G401 (cell line): Measurements from ENCODE around the gene TAF1B. TPM values are rescaled to one million over a fixed set of nuclear protein-coding genes. Genes with fewer than 3 reads are reported as not detected.

Source experiments
- DNase-seq: peaks from one replicate; pipeline ENCODE4 v3.0.0-alpha.2; 2015; ENCODE audit warnings: low spot score
- in situ Hi-C: cut with HindIII; loops from 2 replicates; pipeline ENCODE4 v1.10.0; 2016; ENCODE audit warnings: low sequenced_read_pairs, mixed read lengths
- total RNA-seq: library from RNA; depleted of rRNA; stranded (reverse); fragments of >200 nt; shearing (Covaris generic); gene quantifications from 2 replicates; pipeline ENCODE4 v1.2.3, GENCODE V29; 2014

TAF1B gene
- total RNA-seq, 1 experiment from 2014 or later, result 70.7 TPM

DNA sequence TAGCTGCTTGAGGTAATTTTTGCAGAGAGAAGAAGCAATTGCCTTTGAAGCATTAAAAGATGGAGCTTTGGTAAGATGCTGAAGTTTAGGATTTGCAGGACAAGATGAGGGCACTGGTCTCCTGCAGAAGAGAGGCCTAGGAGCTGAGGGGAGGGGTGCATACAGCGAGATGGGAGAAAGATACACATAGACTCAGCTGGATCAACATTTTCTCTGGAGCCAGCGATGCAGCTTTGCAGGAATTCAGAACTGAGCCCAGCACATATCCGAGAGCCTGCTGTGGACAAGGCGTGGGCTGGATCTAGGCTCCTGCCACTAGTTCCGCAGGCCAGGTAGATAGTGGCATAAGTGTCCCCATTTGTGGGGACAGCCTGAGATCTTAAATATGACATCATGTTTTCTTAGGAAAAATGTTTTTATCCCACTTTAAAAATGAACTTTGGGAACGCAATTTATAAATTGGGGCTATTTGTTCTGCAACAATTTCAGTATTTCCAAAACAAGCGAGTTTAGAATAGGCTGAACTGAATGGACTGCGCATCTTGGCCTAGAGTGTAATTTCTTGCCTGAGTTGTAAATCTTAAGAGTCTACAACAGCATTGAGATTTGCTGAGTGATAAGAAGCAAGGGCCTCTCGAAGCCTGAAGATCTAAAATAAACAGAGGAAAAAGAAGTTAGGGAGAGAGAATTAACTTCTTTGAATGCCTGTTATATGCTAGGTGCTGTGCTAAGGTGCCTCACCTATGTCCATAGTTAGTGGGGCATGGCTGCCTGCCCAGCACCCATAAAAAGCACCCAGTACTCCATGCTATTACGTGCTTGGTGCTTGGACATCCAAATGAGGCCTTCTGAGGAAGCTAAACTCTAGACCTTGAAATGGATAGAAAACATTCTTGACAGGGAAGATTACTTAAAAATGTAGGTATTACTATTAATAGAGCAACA, 125.6 kb downstream of the TAF1B start:
- in situ Hi-C loops, result loop anchor here (25.0 kb wide), 1 partner anchor 157 kb away; no protein-coding TSS in a partner anchor

DNA sequence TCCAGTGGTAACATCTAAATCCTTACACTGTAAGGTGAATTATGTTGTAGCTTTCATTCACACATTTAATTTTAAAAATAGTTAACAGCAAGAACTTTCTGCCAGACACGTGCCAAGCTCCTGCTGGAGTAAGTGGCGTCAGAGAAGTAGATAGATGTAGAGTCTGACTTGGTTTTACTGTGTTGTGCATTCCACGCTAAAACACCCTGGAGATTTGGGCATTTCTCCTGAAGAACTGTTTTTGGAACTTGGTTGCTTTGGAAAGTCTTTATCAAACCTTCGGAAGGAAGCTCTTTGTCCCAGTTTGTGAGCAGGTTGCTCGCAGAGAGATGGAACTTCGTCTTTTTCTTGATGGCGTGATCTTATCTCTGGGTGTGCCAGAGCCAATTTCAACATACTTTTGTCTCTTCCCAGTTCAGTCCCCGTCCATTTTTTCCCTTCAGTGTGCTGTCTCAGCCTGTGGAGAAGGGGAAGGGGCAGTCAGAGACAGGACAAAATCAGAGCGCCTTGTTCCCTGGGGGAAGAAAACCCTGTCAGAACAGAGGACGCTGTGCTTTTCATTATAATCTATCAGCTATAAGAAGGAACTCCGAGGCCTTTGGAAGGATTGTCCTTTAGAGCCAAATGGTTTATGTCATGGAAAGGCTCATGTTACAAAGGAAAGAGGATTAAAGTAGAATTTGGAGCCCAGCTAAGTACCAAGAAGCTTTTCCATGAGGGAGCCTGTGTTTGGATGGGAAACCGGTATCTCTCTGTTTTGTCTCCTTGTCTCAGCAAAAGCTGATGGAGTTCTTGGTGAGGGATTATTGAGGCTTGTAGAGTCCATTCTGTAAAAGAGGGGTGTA, 127.1 kb downstream of the TAF1B start:
- no peak for DNase-seq
- in situ Hi-C loops, result loop anchor here (10.0 to 25.0 kb wide), 2 partner anchors 64 to 158 kb away; no protein-coding TSS in a partner anchor

More for the DNA sequence above, 125.6 kb downstream of the TAF1B start:
- DNase-seq, result no peak

DNA sequence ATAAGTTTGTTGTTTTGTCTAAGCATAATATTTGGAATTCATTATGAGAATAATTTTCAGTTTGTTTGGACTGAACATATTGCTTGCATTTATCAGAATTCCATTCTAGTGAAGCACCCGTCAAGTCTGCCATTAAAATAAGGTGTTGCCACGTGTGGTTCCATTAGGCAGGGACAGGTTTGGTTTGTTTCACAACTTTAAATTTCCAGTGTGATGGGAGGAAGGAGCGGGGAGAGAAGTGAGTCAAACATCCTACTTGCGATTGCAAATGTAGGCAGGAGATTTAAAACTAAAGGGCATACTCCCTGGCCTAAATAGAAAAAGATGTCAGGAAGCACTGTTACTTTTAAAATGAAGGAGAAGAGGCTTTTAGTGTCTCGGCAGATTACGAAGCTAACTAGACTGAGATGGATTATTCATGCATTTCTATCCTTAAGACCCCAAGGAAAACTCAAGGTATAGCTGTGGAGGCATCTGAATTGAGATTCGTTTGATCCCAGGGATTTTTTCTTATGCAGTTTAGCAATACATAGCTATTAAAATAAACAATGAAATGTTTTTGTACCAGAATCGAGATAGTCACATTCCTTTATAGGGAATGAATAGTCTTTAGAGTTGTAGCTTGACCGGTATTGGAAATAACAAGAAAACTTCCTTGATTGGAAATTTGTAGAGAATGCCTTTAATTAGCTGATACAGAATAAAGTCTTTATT, 128.0 kb downstream of the TAF1B start:
- in situ Hi-C loops, result loop anchor here (10.0 to 25.0 kb wide), 2 partner anchors 64 to 159 kb away; no protein-coding TSS in a partner anchor

DNA sequence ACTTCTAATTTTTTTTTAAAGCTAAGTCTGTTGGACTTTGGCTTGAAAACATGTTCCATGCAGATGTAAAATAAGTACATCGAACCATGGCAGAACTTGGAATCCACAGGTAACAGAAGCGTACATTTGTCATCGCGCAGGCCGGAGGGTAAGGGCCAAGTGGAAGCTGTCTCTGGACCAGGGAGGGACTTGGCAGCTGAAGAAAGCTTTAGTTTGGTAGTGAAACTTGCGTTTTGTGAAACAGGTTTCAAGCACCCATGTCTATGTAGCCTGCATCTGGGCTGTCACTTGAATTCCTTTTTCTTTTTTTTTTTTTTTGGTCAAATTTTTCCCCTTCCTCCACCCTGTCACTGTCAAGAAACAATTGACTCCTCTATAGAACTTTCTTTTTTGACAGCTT, 128.6 kb downstream of the TAF1B start:
- DNase-seq, result no peak
- in situ Hi-C loops, result loop anchor here (10.0 to 25.0 kb wide), 2 partner anchors 63 to 160 kb away; no protein-coding TSS in a partner anchor

More for the DNA sequence above, 128.0 kb downstream of the TAF1B start:
- no peak for DNase-seq

DNA sequence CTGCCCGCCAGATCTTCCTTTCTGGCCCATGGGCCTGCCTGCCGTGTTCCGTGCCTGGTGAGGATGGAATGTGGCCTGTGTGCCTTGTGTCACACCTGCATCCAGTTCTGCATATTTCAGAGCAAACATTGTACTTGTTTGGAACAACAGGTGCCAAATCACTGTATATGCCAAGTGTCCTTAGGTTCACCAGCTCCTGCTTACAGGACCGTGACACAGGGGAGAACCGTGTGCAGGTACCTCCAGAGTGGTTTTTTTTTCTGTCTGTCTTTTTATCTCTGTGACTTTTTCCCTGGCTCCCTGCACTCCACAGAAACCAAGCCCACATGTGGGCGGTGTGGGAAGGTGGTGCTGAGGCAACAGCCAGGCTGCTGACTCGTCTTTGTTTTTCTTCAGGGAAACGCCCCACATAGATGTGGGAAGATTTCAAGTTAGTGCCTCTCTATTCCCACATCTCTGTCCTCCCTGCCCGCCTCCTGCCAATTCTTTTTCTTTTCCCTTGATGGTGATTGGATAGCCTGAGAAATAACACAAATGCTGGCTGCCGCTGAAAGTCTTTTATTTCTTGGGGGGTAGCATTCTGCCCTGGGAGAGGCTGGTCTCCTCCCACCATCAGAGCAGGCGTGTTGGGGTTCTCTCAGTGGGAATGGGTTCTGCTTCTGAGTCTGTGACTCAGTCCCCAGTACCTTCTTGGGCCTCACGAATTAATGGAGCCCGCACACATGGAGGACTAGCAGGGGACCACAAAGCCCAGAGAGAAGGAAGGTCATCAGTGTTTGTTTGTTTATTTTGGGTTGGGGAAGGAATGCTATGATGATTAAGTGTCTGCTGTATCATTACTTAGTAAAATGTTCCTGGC, 129.6 kb downstream of the TAF1B start:
- in situ Hi-C loops, result loop anchor here (10.0 to 25.0 kb wide), 2 partner anchors 62 to 161 kb away; no protein-coding TSS in a partner anchor

DNA sequence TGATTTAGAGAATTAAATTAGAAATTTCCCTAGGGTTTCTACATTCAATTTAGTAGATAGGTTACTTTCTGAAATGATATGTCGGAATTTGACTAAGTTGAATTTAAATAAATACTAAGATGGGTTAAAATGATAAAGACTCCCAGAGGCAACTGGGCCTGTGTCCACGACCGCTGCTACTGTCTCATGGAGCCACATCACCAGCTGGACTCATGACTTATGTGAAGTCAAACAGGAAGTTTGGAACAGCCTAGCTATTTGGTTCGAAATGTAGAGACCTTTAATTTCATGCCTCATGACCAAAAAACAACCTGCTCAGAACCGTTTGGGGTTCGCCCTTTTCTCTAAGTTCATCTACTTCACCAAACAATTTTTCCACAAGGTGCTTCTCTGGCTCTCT, 130.4 kb downstream of the TAF1B start:
- DNase-seq, result no peak
- in situ Hi-C loops, result loop anchor here (10.0 to 25.0 kb wide), 2 partner anchors 61 to 161 kb away; no protein-coding TSS in a partner anchor

More for the DNA sequence above, 129.6 kb downstream of the TAF1B start:
- DNase-seq, result no peak

DNA sequence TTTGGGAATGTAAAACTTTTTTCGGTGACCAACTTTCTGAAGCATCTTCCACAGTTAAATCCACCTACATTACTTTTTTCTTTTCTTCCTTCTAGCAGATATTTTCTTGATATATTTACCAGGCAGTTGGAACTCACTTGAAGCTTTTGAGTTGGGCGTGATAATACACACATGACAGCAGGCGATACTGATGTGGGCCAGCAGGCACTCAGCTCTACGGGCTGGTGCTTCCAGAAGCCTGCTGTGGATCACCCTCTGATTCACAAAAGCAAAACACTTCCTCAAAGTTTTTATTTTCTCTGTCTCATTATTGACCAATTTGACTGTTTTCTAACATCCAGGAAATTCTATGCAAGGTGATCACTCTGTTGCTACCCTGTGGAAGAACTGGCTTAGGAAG, 131.1 kb downstream of the TAF1B start:
- in situ Hi-C loops, result loop anchor here (10.0 to 25.0 kb wide), 2 partner anchors 60 to 162 kb away; no protein-coding TSS in a partner anchor
- no peak for DNase-seq

DNA sequence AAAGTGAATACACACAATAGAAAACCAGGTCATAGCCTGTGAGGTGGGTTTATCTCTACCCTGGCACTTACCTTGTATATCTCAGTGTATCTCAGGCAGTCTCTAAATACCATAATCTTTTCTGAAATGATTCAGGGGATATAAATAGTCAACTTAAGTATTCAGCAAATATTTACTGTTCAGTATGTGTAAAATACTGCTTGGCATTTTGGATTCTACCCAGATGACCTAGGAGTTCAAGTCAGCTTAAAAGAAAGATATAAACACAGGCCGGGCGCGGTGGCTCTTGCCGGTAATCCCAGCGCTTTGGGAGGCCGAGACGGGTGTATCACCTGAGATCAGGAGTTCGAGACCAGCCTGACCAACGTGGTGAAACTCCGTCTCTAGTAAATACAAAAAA, 132.1 kb downstream of the TAF1B start:
- in situ Hi-C loops, result loop anchor here (10.0 kb wide), 1 partner anchor 59 kb away; no protein-coding TSS in a partner anchor
- no peak for DNase-seq

DNA sequence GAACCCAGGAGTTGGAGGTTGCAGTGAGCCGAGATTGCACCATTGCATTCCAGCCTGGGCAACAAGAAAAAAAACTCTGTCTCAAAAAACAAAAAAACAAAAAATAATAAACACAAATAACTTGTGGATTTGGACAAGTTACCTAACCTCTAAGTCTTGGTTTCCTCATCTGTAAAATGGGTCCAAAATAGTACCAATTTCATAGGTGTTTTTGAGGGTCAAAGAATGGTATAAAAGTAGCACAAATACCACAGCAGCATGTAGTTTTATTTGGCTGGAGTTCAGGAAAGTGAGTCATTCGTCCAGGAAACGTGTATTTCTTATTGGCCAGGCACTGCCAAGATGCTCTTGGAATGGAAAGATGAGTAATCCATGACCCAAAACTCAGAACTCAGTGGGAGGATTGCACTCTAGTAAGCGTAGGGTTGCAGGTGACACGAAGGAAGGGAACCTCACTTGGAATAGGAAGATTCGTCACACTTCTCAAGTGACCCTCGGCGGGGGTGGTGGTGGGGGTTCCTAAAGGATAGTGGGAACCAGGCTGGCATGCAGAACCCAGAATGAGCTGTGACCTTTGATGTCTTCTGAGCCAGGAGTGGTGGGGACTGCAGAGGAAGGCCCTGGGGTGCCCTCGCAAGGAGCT, 132.7 kb downstream of the TAF1B start:
- in situ Hi-C loops, result loop anchor here (10.0 kb wide), 1 partner anchor 59 kb away; no protein-coding TSS in a partner anchor
- DNase-seq, result no peak

DNA sequence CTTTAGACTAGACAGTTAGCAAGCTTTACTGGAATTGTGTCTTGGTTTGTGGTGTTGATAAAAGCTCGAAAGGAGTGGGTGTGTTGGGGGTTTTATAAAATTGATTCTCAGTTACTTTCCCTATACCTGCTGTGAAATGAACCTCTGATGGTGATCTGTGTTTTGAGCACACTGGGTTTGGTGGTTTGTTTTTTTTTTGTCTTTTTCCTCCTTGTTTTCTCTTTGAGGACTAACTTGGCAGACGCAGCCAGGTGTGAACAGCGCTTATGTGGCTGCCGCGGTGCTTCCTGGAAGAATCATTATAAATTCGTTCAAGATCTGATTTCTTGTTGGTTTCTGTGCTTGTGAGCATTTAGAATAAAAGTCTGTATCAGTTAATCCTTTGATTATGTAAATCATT, 136.7 kb downstream of the TAF1B start:
- in situ Hi-C loops, result loop anchor here (10.0 kb wide), 1 partner anchor 55 kb away; no protein-coding TSS in a partner anchor
- DNase-seq, result no peak

DNA sequence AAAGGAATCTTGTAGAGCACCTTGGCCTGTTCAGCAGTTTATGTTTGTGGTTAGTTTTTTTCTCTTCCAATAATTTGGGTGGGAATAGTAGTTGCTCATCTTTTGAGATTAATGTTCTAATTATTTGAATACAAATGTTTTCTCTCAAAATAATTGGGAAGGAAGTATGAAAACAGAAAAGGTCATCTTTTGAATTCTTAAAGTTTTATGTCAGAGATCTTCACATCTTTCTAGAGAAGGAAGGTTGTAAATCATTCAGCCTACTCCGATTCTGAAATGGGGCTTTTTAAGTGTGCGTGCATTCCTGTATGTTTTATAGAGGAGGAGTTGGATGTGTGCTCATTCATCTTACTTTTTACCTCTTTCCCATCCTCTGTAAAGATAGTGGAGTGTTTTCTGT, 137.2 kb downstream of the TAF1B start:
- in situ Hi-C loops, result no loop called here

DNA sequence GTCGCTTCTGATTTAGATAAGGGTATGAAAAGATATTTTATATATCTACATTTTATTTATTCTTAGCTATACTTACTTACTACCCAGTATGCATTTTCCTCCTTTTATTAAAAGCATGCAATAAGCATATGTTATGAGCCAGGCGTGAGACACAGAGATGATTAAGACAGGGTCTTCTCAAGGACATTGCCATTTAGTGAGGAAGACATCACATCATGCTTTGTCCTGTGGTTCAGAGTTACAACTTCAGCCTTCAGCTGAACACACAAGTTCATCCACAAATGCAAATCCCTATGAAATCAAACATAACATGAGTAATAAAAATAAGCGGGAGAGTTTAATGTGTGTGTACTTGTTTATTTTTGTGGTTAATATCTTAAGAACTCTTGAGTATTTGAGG, 138.4 kb downstream of the TAF1B start:
- in situ Hi-C loops, result no loop called here
- no peak for DNase-seq

More for the DNA sequence above, 137.2 kb downstream of the TAF1B start:
- no peak for DNase-seq

DNA sequence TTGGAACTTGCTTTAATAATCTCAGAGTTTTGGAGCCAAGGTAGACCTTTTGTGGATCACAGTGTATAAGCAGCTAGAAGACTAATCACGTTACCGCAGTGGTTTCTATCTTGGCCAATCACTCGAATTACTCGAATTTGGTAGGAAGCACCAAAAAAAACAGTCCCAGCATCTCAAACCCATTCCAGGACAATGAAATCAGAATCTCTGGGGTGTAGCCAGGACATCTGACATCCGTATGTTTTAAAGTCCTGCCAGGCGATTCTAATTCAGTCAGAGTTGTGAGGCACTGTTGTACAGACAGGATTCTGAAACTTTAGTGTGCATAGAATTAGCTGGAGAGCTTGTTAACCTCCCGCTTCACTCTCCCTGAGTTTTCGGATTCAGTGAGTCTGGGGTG, 139.0 kb downstream of the TAF1B start:
- in situ Hi-C loops, result no loop called here
- peak; percentile 78 for DNase-seq

DNA sequence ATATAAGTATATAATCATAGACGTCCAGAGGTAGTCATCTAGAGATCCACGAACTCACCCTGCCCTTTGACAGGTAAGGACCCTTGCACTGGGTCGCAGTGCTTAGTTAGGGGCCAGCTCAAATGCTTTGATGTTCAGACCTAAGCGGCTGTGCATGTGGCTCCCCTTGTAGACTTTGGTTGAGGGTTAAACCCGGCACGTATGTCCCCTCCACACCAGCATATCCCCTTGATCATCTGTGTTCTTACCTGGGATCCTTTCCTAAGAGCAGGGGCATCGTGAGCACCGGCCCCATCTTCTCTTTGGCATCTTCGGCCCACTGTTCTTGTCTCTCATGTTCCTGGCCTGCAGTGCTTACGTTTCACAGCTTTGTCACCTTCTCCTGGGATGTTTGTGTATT, 139.6 kb downstream of the TAF1B start:
- in situ Hi-C loops, result no loop called here
- no peak for DNase-seq

DNA sequence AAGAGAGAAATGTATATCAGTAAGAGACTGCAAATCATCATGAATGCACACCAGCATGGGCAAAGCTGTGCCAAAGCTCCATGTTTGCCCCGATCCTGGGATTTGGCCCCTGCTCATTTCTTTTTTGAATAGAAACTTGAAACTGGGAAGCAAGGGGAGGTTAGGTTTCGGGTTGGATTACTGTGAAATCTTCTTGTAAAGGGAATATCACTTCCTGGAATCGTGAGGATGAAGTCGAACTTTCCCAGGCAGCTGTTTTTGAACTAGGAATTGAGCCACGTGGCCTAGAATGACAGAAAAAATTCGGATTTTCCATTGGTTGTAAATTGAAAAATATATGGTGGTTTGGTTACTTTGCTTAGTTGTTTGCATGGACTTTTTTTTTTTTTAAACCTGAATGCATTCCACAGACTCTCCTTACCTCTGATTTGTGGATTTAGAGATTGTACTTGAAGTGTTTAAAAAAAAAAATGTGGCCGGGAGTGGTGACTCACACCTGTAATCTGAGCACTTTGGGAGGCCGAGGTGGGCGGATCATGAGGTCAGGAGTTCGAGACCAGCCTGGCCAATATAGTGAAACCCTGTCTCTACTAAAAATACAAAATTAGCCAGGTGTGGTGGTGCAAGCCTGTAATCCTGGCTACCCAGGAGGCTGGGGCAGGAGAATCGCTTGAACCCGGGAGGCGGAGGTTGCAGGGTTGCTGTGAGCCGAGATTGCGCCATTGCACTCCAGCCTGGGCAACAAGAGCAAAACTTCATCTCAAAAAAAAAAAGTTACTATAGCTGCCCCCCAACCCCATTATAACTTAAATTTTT, 140.3 kb downstream of the TAF1B start:
- in situ Hi-C loops, result no loop called here
- no peak for DNase-seq
